HCT116 (cell line): ENCODE data around the gene FGD3.

ENCODE experiments used
- CBX3 ChIP-seq: IDR thresholded peaks from 2 replicates; pipeline ENCODE4 v1.6.1; 2012; ENCODE audit warnings: low read depth
- EZH2 ChIP-seq: fragments of 200-600 bp; sonication (generic); IDR thresholded peaks from 2 replicates; pipeline ENCODE4 v1.6.1; 2017; ENCODE audit warnings: antibody characterized with exemption, mixed run types
- POLR2A ChIP-seq: IDR thresholded peaks from 2 replicates; pipeline ENCODE4 v1.7.0; 2011; ENCODE audit warnings: borderline replicate concordance; ENCODE audit not compliant: insufficient read depth, insufficient read length; ENCODE audit errors: extremely low read depth
- POLR2AphosphoS5 ChIP-seq: IDR thresholded peaks from 2 replicates; pipeline ENCODE4 v1.6.1; 2011; ENCODE audit warnings: mild to moderate bottlenecking, low read depth, low read length, moderate library complexity
- RAD21 ChIP-seq: IDR thresholded peaks from 2 replicates; pipeline ENCODE4 v1.6.1; 2012; ENCODE audit warnings: low read depth, mild to moderate bottlenecking
- SP1 ChIP-seq: IDR thresholded peaks from 2 replicates; pipeline ENCODE4 v1.6.1; 2012; ENCODE audit warnings: low read depth
- TCF7L2 ChIP-seq: IDR thresholded peaks from 2 replicates; pipeline ENCODE4 v1.7.0; 2011; ENCODE audit warnings: borderline replicate concordance, inconsistent platforms; ENCODE audit not compliant: insufficient read depth, insufficient read length; ENCODE audit errors: extremely low read depth
- YY1 ChIP-seq: IDR thresholded peaks from 2 replicates; pipeline ENCODE4 v1.6.1; 2011; ENCODE audit warnings: low read length, low read depth, moderate library complexity, mild to moderate bottlenecking; ENCODE audit not compliant: insufficient replicate concordance; ENCODE audit errors: extremely low read depth
- TF ChIP-seq, protein P1 (sequence below), 3 experiments: fragments of 200-600 bp in 1 of 3; sonication (generic) in 1 of 3; IDR thresholded peaks in 2 of 3; conservative IDR thresholded peaks in 1 of 3; 2 replicates each; pipeline ENCODE4 v1.5.1; 2012 to 2017; ENCODE audit warnings: low read depth in 2 of 3, low read length in 2 of 3, antibody characterized with exemption in 1 of 3, borderline replicate concordance in 1 of 3, control low read depth in 1 of 3, mild to moderate bottlenecking in 1 of 3, mixed read lengths in 1 of 3, mixed run types in 1 of 3, moderate library complexity in 1 of 3; ENCODE audit not compliant: insufficient read depth in 1 of 3
- TF ChIP-seq, protein P2 (sequence below): IDR thresholded peaks from 2 replicates; pipeline ENCODE4 v1.6.1; 2012
- TF ChIP-seq, protein P3 (sequence below): IDR thresholded peaks from 2 replicates; pipeline ENCODE4 v1.6.1; 2012; ENCODE audit warnings: low read depth

- no peak for TF ChIP-seq SP1
- TF ChIP-seq YY1 = no peak
- no peak for TF ChIP-seq POLR2A
- TF ChIP-seq, protein P1, sequence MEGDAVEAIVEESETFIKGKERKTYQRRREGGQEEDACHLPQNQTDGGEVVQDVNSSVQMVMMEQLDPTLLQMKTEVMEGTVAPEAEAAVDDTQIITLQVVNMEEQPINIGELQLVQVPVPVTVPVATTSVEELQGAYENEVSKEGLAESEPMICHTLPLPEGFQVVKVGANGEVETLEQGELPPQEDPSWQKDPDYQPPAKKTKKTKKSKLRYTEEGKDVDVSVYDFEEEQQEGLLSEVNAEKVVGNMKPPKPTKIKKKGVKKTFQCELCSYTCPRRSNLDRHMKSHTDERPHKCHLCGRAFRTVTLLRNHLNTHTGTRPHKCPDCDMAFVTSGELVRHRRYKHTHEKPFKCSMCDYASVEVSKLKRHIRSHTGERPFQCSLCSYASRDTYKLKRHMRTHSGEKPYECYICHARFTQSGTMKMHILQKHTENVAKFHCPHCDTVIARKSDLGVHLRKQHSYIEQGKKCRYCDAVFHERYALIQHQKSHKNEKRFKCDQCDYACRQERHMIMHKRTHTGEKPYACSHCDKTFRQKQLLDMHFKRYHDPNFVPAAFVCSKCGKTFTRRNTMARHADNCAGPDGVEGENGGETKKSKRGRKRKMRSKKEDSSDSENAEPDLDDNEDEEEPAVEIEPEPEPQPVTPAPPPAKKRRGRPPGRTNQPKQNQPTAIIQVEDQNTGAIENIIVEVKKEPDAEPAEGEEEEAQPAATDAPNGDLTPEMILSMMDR (IDR thresholded peaks at IDR 0.05 in 2 of 3, conservative IDR thresholded peaks at IDR 0.05 in 1 of 3; ENCODE audit: borderline replicate concordance in 1 of 3, insufficient read depth in 1 of 3, low read depth in 2 of 3, low read length in 2 of 3) = no peak
- no peak for TF ChIP-seq CBX3
- TF ChIP-seq, protein P2, sequence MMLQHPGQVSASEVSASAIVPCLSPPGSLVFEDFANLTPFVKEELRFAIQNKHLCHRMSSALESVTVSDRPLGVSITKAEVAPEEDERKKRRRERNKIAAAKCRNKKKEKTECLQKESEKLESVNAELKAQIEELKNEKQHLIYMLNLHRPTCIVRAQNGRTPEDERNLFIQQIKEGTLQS = no peak
- TF ChIP-seq POLR2AphosphoS5 = no peak
- TF ChIP-seq RAD21 = no peak
- TF ChIP-seq, protein P3, sequence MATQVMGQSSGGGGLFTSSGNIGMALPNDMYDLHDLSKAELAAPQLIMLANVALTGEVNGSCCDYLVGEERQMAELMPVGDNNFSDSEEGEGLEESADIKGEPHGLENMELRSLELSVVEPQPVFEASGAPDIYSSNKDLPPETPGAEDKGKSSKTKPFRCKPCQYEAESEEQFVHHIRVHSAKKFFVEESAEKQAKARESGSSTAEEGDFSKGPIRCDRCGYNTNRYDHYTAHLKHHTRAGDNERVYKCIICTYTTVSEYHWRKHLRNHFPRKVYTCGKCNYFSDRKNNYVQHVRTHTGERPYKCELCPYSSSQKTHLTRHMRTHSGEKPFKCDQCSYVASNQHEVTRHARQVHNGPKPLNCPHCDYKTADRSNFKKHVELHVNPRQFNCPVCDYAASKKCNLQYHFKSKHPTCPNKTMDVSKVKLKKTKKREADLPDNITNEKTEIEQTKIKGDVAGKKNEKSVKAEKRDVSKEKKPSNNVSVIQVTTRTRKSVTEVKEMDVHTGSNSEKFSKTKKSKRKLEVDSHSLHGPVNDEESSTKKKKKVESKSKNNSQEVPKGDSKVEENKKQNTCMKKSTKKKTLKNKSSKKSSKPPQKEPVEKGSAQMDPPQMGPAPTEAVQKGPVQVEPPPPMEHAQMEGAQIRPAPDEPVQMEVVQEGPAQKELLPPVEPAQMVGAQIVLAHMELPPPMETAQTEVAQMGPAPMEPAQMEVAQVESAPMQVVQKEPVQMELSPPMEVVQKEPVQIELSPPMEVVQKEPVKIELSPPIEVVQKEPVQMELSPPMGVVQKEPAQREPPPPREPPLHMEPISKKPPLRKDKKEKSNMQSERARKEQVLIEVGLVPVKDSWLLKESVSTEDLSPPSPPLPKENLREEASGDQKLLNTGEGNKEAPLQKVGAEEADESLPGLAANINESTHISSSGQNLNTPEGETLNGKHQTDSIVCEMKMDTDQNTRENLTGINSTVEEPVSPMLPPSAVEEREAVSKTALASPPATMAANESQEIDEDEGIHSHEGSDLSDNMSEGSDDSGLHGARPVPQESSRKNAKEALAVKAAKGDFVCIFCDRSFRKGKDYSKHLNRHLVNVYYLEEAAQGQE = no peak
- no peak for TF ChIP-seq EZH2
- no peak for TF ChIP-seq TCF7L2
Observed at GRCh38 chr9:93072383-93072795, 125.1 kb downstream of the FGD3 start.
